Measurements from ENCODE around the gene YDJC. TPM values are rescaled to one million over a fixed set of nuclear protein-coding genes. Genes with fewer than 3 reads are reported as not detected.

YDJC gene
- total RNA-seq, 2 experiments from 2014 or later, result 59.0 to 81.1 TPM

DNA sequence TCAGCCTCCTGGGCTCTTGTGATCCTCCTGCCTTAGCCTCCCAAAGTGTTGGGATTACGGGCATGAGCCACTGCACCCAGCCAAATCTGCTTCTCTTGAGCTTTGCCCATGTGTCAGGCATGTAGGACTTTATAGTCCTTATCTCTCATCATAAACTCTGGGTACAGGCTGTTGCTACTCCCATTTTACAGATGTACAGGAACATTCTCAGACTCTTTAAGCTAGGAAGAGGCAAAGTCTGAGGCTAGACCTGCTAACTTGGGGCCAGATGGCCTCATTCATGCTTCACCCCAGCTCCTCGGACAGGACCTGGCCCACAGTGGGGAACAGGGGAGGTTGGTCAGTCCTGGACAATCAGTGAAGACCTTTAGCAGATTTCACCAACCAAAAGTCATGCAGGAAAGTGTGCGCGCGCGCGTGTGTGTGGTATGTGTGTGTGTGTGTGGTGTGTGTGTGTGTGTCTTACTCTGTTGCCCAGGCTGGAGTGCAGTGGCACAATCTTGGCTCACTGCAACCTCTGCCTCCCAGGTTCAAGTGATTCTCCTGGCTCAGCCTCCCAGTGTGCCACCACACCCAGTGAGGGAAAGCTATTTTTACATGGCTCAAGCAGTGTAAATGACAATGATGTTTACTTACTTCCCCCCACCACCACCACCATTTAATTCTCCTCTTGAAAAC lies 23.8 kb downstream of the YDJC start:
- no peak for TF ChIP-seq EZH2phosphoT487 (IDR thresholded peaks at IDR 0.05; ENCODE audit: borderline replicate concordance, low read depth, low read length)
- TF ChIP-seq, protein P1, sequence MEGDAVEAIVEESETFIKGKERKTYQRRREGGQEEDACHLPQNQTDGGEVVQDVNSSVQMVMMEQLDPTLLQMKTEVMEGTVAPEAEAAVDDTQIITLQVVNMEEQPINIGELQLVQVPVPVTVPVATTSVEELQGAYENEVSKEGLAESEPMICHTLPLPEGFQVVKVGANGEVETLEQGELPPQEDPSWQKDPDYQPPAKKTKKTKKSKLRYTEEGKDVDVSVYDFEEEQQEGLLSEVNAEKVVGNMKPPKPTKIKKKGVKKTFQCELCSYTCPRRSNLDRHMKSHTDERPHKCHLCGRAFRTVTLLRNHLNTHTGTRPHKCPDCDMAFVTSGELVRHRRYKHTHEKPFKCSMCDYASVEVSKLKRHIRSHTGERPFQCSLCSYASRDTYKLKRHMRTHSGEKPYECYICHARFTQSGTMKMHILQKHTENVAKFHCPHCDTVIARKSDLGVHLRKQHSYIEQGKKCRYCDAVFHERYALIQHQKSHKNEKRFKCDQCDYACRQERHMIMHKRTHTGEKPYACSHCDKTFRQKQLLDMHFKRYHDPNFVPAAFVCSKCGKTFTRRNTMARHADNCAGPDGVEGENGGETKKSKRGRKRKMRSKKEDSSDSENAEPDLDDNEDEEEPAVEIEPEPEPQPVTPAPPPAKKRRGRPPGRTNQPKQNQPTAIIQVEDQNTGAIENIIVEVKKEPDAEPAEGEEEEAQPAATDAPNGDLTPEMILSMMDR (conservative IDR thresholded peaks at IDR 0.05; ENCODE audit: low read length), result no peak
- Histone ChIP-seq H4K20me1 (ENCODE audit: insufficient read depth, low read length) (no peaks in the 10 kb centered on the region; the same call in 1 of the 2 replicates), H3K36me3 (ENCODE audit: insufficient read depth, low read length) (peaks cover 79% of the 10 kb centered on the region), H3K27ac (ENCODE audit: low read depth, low read length, poor library complexity, severe bottlenecking) (no peak overlapping the region), H3K79me2 (ENCODE audit: insufficient read depth, low read depth, low read length) (peaks cover 88% of the 10 kb centered on the region), H3K4me1 (ENCODE audit: insufficient read depth, low read length, poor library complexity, severe bottlenecking) (peaks cover 13% of the 10 kb centered on the region), H2AFZ (ENCODE audit: low read length) (no peak overlapping the region), H3K9me2 (ENCODE audit: insufficient read depth, low read length) (no peaks in the 10 kb centered on the region), H3K4me3 (ENCODE audit: low read depth, low read length, poor library complexity, severe bottlenecking) (no peak overlapping the region), H3K4me2 (ENCODE audit: low read length) (no peak overlapping the region), H3K9me3 (ENCODE audit: low read length) (no peaks in the 10 kb centered on the region)
- POLR2A ChIA-PET, result no interaction called here
- BruUV-seq (replicated peaks), result no TSS peak
- no peak for DNase-seq (ENCODE audit: low spot score)
- intact Hi-C loops (cut with micrococcal nuclease; ENCODE audit: unreplicated experiment), result no loop called here
- CTCF ChIA-PET (ENCODE audit: unreplicated experiment), result interaction anchor here (0.7 kb wide), 1 partner anchor 12 kb away, joined by 6 read pairs; no protein-coding TSS in a partner anchor

- TF ChIP-seq, protein P1 (conservative IDR thresholded peaks at IDR 0.05; ENCODE audit: low read length), result no peak
- no peak for TF ChIP-seq EZH2phosphoT487 (IDR thresholded peaks at IDR 0.05; ENCODE audit: borderline replicate concordance, low read depth, low read length)
- Histone ChIP-seq H3K4me3 (ENCODE audit: low read depth, low read length, poor library complexity, severe bottlenecking) (no peak overlapping the region), H3K9me3 (ENCODE audit: low read length) (no peaks in the 10 kb centered on the region), H3K9me2 (ENCODE audit: insufficient read depth, low read length) (no peaks in the 10 kb centered on the region), H2AFZ (ENCODE audit: low read length) (no peak overlapping the region), H3K36me3 (ENCODE audit: insufficient read depth, low read length) (peaks cover 78% of the 10 kb centered on the region), H3K79me2 (ENCODE audit: insufficient read depth, low read depth, low read length) (peaks cover 94% of the 10 kb centered on the region), H3K27ac (ENCODE audit: low read depth, low read length, poor library complexity, severe bottlenecking) (no peak overlapping the region), H4K20me1 (ENCODE audit: insufficient read depth, low read length) (no peaks in the 10 kb centered on the region; the same call in 1 of the 2 replicates), H3K4me1 (ENCODE audit: insufficient read depth, low read length, poor library complexity, severe bottlenecking) (peaks cover 13% of the 10 kb centered on the region), H3K4me2 (ENCODE audit: low read length) (no peak overlapping the region)
- BruUV-seq (replicated peaks), result no TSS peak
- intact Hi-C loops (cut with micrococcal nuclease; ENCODE audit: unreplicated experiment), result no loop called here
- CTCF ChIA-PET (ENCODE audit: unreplicated experiment), result interaction anchor here (0.7 kb wide), 1 partner anchor 10 kb away, joined by 3 read pairs; no protein-coding TSS in a partner anchor
- POLR2A ChIA-PET, result interaction anchor here (0.6 to 1.2 kb wide), 4 partner anchors 10 to 25 kb away, joined by 3 to 4 read pairs (median 3); no protein-coding TSS in a partner anchor
- DNase-seq (ENCODE audit: low spot score), result no peak
Observed at GRCh38 chr22:21603973-21604372, 25.8 kb downstream of the YDJC start.

DNA sequence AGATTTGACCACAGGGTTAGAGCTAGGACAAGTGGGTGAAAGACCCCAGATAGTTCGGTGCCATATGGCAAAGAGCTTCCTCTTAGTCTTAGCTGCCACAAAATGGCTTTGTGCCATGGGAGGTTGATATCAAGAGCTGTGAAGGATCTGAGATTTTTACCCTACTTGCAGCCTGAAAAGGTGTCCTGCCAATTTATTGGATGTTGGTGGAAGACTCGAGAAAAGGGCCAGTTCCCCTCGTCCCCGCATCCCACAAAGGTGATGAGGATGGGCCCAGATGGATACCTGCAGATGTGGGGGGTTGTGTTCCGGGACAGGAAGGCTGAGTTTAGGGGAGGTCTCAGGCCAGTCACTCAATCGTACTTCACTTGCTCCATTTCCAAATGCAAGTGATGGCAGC lies 27.2 kb downstream of the YDJC start:
- intact Hi-C loops (cut with micrococcal nuclease; ENCODE audit: unreplicated experiment), result no loop called here

More for the DNA sequence above, 27.2 kb downstream of the YDJC start:
- H3K4me2 ChIP-seq (ENCODE audit: low read length), result no peak overlapping the region
- H3K9me3 ChIP-seq (ENCODE audit: low read length), result no peaks in the 10 kb centered on the region
- no peak for DNase-seq (ENCODE audit: low spot score)
- no peak overlapping the region for H3K27ac ChIP-seq (ENCODE audit: low read depth, low read length, poor library complexity, severe bottlenecking)
- H3K79me2 ChIP-seq (ENCODE audit: insufficient read depth, low read depth, low read length), result peaks cover 94% of the 10 kb centered on the region
- CTCF ChIA-PET (ENCODE audit: unreplicated experiment), result no interaction called here
- no peak overlapping the region for H2AFZ ChIP-seq (ENCODE audit: low read length)
- H3K36me3 ChIP-seq (ENCODE audit: insufficient read depth, low read length), result peaks cover 77% of the 10 kb centered on the region
- H4K20me1 ChIP-seq (ENCODE audit: insufficient read depth, low read length), result peaks cover 4% of the 10 kb centered on the region; the same call in 1 of the 2 replicates
- POLR2A ChIA-PET, result no interaction called here
- BruUV-seq (replicated peaks), result no TSS peak
- H3K4me3 ChIP-seq (ENCODE audit: low read depth, low read length, poor library complexity, severe bottlenecking), result no peak overlapping the region
- peaks cover 13% of the 10 kb centered on the region for H3K4me1 ChIP-seq (ENCODE audit: insufficient read depth, low read length, poor library complexity, severe bottlenecking)
- H3K9me2 ChIP-seq (ENCODE audit: insufficient read depth, low read length), result no peaks in the 10 kb centered on the region
- TF ChIP-seq, protein P1 (conservative IDR thresholded peaks at IDR 0.05; ENCODE audit: low read length), result no peak
- TF ChIP-seq EZH2phosphoT487 (IDR thresholded peaks at IDR 0.05; ENCODE audit: borderline replicate concordance, low read depth, low read length), result no peak
